RWPE1 (cell line): ENCODE data around the gene MAP3K20.
"Not testable (repeated sequence)": the region's sequence is repeated elsewhere in the genome, so short reads cannot be mapped to it uniquely, and the experiment has no call there.

ENCODE experiments used
- CTCF ChIA-PET: fragments of 350-600 bp; sonication (Branson Sonifier 250); formaldehyde crosslinking; extraction: SDS; loops from one replicate; lab custom pipeline; 2021; lab: Yijun Ruan, JAX
- POLR2A ChIA-PET: fragments of 400-600 bp; formaldehyde crosslinking; extraction: SDS; loops from one replicate; lab custom pipeline; 2020; ENCODE audit warnings: antibody characterized with exemption; ENCODE audit not compliant: low non-redundant PET; lab: Yijun Ruan, JAX
- DNase-seq: peaks from one replicate; pipeline ENCODE4 v3.0.0; 2012; ENCODE audit warnings: low spot score
- H3K27ac ChIP-seq: fragments of 450-650 bp; 2 replicates; pipeline ENCODE4 v1.5.1; 2017
- TF ChIP-seq, protein P1 (sequence below): fragments of 450-650 bp; conservative IDR thresholded peaks from 2 replicates; pipeline ENCODE4 v1.5.1; 2017; ENCODE audit warnings: low read depth, mild to moderate bottlenecking

MAP3K20 gene

DNA sequence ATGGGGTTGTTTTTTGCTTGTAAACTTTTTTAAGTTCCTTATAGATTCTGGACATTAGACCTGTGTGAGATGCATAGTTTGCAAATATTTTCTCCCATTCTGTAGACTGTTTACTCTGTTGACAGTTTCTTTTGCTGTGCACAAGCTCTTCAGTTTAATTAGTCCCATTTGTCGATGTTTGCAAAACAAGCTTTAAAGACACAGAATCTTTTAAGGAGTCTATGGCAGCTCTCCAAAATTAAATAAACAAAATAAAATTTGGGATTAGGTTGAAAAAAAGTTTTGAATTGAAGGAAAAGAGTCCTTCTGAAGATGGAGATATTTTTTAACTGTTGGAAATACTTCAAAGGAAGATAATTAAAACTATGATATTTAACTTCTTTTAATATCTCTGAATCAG lies 88.8 kb downstream of the MAP3K20 start:
- ChIA-PET POLR2A (no interaction called here), CTCF (no interaction called here)
- no peak overlapping the region for H3K27ac ChIP-seq
- no peak for DNase-seq
- TF ChIP-seq, protein P1, sequence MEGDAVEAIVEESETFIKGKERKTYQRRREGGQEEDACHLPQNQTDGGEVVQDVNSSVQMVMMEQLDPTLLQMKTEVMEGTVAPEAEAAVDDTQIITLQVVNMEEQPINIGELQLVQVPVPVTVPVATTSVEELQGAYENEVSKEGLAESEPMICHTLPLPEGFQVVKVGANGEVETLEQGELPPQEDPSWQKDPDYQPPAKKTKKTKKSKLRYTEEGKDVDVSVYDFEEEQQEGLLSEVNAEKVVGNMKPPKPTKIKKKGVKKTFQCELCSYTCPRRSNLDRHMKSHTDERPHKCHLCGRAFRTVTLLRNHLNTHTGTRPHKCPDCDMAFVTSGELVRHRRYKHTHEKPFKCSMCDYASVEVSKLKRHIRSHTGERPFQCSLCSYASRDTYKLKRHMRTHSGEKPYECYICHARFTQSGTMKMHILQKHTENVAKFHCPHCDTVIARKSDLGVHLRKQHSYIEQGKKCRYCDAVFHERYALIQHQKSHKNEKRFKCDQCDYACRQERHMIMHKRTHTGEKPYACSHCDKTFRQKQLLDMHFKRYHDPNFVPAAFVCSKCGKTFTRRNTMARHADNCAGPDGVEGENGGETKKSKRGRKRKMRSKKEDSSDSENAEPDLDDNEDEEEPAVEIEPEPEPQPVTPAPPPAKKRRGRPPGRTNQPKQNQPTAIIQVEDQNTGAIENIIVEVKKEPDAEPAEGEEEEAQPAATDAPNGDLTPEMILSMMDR: no peak

- no peak for DNase-seq
- TF ChIP-seq, protein P1: no peak
- no peak overlapping the region for H3K27ac ChIP-seq
- CTCF ChIA-PET: no interaction called here
- POLR2A ChIA-PET: no interaction called here
These were observed 90.0 kb downstream of the MAP3K20 start for GRCh38 chr2:173165443-173166238.

GRCh38 chr2:173171321-173171720 lies 95.7 kb downstream of the MAP3K20 start:
- POLR2A ChIA-PET: no interaction called here
- no peak for DNase-seq
- TF ChIP-seq, protein P1: no peak
- H3K27ac ChIP-seq: no peak overlapping the region
- CTCF ChIA-PET: no interaction called here

GRCh38 chr2:173171924-173172643 lies 96.4 kb downstream of the MAP3K20 start:
- CTCF ChIA-PET: no interaction called here
- DNase-seq: no peak
- TF ChIP-seq, protein P1: no peak
- POLR2A ChIA-PET: no interaction called here
- no peak overlapping the region for H3K27ac ChIP-seq

DNA sequence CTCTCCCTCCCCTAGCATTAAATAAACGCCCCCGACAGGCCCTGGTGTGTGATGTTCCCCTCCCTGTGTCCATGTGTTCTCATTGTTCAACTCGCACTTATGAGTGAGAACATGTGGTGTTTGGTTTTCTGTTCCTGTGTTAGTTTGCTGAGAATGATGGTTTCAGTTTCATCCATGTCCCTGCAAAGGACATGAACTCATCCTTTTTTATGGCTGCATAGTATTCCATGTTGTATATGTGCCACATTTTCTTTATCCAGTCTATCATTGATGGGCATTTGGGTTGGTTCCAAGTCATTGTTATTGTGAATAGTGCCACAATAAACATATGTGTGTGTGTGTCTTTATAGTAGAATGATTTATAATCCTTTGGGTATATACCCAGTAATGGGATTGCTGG lies 98.7 kb downstream of the MAP3K20 start:
- CTCF ChIA-PET, DNase-seq, POLR2A ChIA-PET, H3K27ac ChIP-seq: not testable (repeated sequence)

DNA sequence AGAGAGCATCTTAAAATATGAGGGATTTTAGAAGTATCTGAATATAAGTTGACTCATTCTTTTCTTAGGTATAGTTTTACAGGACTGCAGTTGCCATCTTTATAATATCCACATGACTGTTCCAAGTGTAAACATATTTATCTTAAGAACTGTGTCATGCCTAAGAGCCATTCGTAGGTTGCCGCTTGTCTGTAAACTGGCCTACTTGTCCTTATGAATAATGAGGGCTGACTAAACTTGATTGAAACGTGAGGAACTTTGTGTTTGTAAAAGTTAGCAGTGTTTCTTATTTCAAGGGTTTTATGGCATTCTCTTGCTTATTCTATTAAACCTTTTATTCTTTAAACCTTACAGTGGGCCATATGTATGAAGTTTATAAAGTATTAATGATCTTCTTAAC lies 99.6 kb downstream of the MAP3K20 start:
- DNase-seq: no peak
- ChIA-PET CTCF (no interaction called here), POLR2A (no interaction called here)
- H3K27ac ChIP-seq: no peak overlapping the region
- TF ChIP-seq, protein P1: no peak

- DNase-seq: no peak
- POLR2A ChIA-PET: interaction anchor here (0.7 kb wide), 1 partner anchor 30 kb away, joined by 7 read pairs; no protein-coding TSS in a partner anchor
- CTCF ChIA-PET: no interaction called here
- no peak overlapping the region for H3K27ac ChIP-seq
- TF ChIP-seq, protein P1: no peak
These were observed 106.3 kb downstream of the MAP3K20 start for GRCh38 chr2:173181982-173182381.
